Spleen (tissue), 7 donors: Measurements from ENCODE around the gene YIPF5.

Experiments
- POLR2A ChIP-seq, 3 donors: fragments of 450-650 bp; IDR thresholded peaks; one replicate each; pipeline ENCODE4 v1.5.1; 2017; ENCODE audit warnings: antibody characterized with exemption in 3 of 3, mild to moderate bottlenecking in 1 of 3
- POLR2AphosphoS5 ChIP-seq, 3 donors: sonication (generic); formaldehyde crosslinking; IDR thresholded peaks; one replicate each; pipeline ENCODE4 v1.5.1; 2017; ENCODE audit warnings: antibody characterized with exemption in 3 of 3
- TF ChIP-seq, protein P1 (sequence below), 11 experiments: fragments of 200-600 bp in 7 of 11; fragments of 450-650 bp in 4 of 11; sonication (generic) in 4 of 11; IDR thresholded peaks in 8 of 11; conservative IDR thresholded peaks in 3 of 11; 1 replicate in 7 of 11; 2 replicates in 4 of 11; pipeline versions ENCODE4 v1.4.0 to v1.8.0; 2016 to 2021; ENCODE audit warnings: antibody characterized with exemption in 11 of 11, inconsistent platforms in 4 of 11, mild to moderate bottlenecking in 1 of 11
- donor health status: DM: no; HTN: no; CAD: no; lungs with moderate emphysema.
- donor health status: DM: no; HTN: no; CAD: no.
- donor health status: DM: no; HTN: no; CAD: no.

DNA sequence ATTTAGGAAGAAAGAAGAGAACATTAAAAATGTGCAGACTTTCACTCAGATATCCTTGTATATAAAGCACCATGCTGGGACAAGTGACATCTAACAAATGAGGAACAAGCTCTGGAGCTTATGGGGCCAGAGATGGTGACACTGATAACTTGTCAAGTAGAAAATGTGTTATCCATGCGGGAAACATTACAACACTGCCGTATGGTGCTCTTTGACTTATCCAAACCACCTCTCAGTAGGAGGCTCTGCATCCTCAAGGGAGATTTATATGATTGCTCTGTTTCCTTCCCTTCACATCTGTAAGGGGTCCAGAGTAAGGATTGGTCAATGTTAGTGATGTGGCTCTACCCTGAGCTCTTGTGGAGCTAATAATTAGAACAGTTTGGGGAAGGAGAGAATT, 23.7 kb upstream of the YIPF5 start:
- no peak for TF ChIP-seq POLR2AphosphoS5 (IDR thresholded peaks at IDR 0.05)
- TF ChIP-seq POLR2A (IDR thresholded peaks at IDR 0.05): no peak
- TF ChIP-seq, protein P1, sequence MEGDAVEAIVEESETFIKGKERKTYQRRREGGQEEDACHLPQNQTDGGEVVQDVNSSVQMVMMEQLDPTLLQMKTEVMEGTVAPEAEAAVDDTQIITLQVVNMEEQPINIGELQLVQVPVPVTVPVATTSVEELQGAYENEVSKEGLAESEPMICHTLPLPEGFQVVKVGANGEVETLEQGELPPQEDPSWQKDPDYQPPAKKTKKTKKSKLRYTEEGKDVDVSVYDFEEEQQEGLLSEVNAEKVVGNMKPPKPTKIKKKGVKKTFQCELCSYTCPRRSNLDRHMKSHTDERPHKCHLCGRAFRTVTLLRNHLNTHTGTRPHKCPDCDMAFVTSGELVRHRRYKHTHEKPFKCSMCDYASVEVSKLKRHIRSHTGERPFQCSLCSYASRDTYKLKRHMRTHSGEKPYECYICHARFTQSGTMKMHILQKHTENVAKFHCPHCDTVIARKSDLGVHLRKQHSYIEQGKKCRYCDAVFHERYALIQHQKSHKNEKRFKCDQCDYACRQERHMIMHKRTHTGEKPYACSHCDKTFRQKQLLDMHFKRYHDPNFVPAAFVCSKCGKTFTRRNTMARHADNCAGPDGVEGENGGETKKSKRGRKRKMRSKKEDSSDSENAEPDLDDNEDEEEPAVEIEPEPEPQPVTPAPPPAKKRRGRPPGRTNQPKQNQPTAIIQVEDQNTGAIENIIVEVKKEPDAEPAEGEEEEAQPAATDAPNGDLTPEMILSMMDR (IDR thresholded peaks at IDR 0.05 in 8 of 11, conservative IDR thresholded peaks at IDR 0.05 in 3 of 11): no peak
